ENCODE measurements around the gene FGGY. TPM values are rescaled to one million over a fixed set of nuclear protein-coding genes. Genes with fewer than 3 reads are reported as not detected.
"Not testable (repeated sequence)": the region's sequence is repeated elsewhere in the genome, so short reads cannot be mapped to it uniquely, and the experiment has no call there.

Gene FGGY
- total RNA-seq, 1 donor from 2014 or later = 16.4 TPM

DNA sequence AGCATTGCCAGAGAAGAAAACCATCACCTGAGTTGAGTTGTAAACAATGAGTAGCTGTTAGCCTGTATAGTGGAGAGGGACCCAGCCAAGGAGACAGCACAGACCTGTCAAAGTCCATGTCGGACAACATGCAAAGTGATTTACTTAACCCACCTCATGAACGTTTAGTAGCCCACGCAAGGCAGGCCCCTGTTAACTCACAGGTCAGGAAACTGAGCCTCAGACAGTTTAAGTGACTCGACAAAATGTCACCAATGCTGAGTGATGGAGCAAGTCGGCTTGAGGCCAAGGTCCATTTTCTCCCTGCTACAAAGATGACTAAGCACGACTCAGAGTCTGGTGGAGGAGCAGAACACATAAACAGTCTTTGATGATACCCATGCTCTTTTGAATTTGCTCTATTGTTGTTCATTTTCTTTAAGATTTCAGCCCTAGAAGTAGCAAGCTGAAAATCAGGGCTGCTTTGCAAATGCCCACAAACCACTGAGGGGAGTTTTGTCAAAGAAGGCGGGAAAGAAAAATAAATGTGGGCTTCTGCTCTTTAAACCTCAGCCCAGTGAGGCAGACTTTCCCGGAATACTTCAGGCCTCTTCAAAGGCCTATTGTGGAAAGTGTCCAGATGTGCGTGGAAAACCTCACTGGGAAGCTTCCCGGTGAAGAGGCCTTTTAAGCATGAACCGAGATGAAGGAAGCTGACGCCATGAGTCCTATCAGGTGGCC, 434.0 kb downstream of the FGGY start:
- Mint-ChIP-seq H3K36me3 (ENCODE audit: low read depth) (peaks cover 7% of the 10 kb centered on the region), H3K9me3 (peaks cover 13% of the 10 kb centered on the region), H3K4me3 (no peak overlapping the region), H3K4me1 (peaks cover 44% of the 10 kb centered on the region), H3K27ac (ENCODE audit: unreplicated experiment) (peak overlapping the region; percentile 68), H3K27me3 (ENCODE audit: low read depth) (no peaks in the 10 kb centered on the region)
- DNase-seq (ENCODE audit: low read depth, low spot score) = no peak
- TF ChIP-seq, protein P1, sequence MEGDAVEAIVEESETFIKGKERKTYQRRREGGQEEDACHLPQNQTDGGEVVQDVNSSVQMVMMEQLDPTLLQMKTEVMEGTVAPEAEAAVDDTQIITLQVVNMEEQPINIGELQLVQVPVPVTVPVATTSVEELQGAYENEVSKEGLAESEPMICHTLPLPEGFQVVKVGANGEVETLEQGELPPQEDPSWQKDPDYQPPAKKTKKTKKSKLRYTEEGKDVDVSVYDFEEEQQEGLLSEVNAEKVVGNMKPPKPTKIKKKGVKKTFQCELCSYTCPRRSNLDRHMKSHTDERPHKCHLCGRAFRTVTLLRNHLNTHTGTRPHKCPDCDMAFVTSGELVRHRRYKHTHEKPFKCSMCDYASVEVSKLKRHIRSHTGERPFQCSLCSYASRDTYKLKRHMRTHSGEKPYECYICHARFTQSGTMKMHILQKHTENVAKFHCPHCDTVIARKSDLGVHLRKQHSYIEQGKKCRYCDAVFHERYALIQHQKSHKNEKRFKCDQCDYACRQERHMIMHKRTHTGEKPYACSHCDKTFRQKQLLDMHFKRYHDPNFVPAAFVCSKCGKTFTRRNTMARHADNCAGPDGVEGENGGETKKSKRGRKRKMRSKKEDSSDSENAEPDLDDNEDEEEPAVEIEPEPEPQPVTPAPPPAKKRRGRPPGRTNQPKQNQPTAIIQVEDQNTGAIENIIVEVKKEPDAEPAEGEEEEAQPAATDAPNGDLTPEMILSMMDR (conservative IDR thresholded peaks at IDR 0.05) = no peak

DNA sequence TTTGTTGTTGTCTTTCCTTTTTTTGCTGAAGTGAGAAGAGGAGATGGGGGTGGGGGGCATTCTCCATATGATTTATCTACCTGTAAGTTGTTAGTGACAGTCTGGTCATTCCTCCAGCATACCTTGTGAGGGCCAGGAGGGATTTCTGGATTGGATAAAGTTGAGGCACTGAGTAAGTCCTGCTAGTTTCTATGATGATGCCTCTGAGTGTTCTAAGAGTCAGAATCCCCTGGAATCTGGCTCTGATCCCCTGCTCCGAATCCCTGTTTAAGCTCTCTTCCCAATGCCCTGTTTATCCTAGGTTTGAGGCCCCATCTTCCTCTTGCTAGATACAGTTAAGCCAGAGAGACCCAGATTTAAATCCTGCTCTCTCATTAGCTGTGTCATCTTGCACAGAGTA, 434.7 kb downstream of the FGGY start:
- TF ChIP-seq, protein P1 (conservative IDR thresholded peaks at IDR 0.05) = no peak
- peak overlapping the region; percentile 68 for H3K27ac Mint-ChIP-seq (ENCODE audit: unreplicated experiment)
- H3K9me3 Mint-ChIP-seq = peaks cover 19% of the 10 kb centered on the region
- H3K4me3 Mint-ChIP-seq = no peak overlapping the region
- H3K27me3 Mint-ChIP-seq (ENCODE audit: low read depth) = no peaks in the 10 kb centered on the region
- peaks cover 44% of the 10 kb centered on the region for H3K4me1 Mint-ChIP-seq
- DNase-seq (ENCODE audit: low read depth, low spot score) = no peak
- peaks cover 14% of the 10 kb centered on the region for H3K36me3 Mint-ChIP-seq (ENCODE audit: low read depth)

DNA sequence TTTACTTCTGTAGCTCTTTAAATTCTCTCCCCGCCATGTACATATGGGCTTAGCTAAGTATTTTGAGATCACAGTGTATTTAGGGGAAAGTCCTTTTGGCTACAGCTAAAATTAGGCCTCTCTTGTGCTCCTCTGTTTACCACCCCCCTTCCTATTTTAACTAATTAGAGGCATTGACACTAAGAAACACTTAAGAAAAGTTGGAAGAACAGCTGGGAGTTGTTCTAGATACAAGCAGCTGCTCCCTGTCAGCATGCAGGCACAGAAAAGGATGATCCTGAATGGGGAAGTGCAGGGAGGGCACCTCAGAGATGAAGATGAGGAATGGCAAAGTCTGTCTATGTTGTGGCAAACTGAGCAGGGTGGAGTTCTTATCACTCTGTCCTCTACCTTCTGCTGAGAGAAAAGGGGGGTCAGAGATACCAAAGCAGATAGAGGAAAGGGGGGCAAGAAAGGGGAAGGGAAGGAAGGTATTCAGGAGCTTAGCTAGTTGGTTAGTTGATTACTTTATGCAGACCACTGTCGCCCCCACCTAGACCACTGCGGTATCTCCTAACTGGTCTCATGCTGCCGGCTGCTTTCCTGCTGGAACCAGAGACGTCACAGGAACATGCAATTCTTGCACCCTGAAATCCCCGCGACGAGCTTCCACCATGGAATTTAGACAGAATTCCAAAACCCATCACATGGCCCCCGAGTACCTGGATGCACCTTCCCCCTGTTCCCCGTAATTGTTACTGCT, 435.5 kb downstream of the FGGY start:
- TF ChIP-seq, protein P1 (conservative IDR thresholded peaks at IDR 0.05) = no peak
- peak overlapping the region; percentile 90 for H3K27ac Mint-ChIP-seq (ENCODE audit: unreplicated experiment)
- H3K27me3 Mint-ChIP-seq (ENCODE audit: low read depth) = no peaks in the 10 kb centered on the region
- peaks cover 20% of the 10 kb centered on the region for H3K9me3 Mint-ChIP-seq
- H3K36me3 Mint-ChIP-seq (ENCODE audit: low read depth) = peaks cover 14% of the 10 kb centered on the region
- peaks cover 44% of the 10 kb centered on the region for H3K4me1 Mint-ChIP-seq
- DNase-seq (ENCODE audit: low read depth, low spot score) = no peak
- H3K4me3 Mint-ChIP-seq = no peak overlapping the region

DNA sequence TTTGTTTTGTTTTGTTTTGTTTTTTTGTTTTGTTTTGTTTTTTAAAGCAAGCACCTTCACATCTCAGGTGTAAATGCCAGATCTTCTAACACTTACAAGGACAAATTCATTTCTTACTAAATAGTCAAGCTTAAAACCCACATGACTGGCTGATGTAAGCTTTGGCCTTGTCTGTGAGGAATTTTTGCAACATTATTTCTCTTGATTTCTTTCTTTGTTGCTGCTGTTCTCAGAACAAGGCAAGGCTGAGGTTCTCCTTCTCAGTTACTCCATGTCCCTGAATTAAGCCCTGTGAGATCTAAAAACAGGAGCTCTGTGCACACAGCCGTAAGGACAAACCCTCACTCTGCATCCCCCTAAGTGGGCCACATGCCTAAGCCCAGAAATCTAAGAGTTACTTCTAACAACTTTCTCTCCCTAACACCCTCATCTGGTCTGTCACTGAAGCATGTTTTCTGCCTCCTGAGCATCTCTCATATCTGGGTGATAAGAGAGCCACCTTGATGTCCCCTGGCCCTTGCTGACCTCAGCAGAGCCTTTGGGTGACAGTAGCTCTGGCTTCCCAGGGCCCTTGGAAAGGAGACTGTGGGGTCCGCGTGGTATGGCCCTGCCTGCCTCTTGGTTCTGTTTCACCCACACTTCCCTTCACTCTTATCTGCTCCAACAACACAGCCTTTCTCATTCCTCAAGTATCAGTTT, 436.7 kb downstream of the FGGY start:
- TF ChIP-seq, protein P1 (conservative IDR thresholded peaks at IDR 0.05) = no peak
- no peak overlapping the region for H3K4me3 Mint-ChIP-seq
- peaks cover 20% of the 10 kb centered on the region for H3K9me3 Mint-ChIP-seq
- H3K36me3 Mint-ChIP-seq (ENCODE audit: low read depth) = peaks cover 21% of the 10 kb centered on the region
- peak overlapping the region; percentile 80 for H3K27ac Mint-ChIP-seq (ENCODE audit: unreplicated experiment)
- no peaks in the 10 kb centered on the region for H3K27me3 Mint-ChIP-seq (ENCODE audit: low read depth)
- H3K4me1 Mint-ChIP-seq = peaks cover 44% of the 10 kb centered on the region
- no peak for DNase-seq (ENCODE audit: low read depth, low spot score)

DNA sequence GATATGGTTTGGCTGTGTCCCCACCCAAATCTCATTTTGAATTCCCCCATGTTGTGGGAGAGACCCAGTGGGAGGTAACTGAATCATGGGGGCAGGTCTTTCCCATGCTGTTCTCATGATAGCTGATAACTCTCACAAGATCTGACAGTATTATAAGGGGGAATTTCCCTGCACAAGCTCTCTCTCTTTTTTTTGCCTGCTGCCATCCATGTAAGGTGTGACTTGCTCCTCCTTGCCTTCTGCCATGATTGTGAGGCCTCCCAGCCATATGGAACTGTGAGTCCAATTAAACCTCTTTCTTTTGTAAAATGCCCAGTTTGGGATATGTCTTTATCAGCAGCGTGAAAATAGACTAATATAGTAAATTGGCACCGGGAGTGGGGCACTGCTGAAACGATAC, 439.0 kb downstream of the FGGY start:
- not testable (repeated sequence) for H3K27me3 Mint-ChIP-seq (ENCODE audit: low read depth); H3K27ac Mint-ChIP-seq (ENCODE audit: unreplicated experiment); H3K4me3 Mint-ChIP-seq; DNase-seq (ENCODE audit: low read depth, low spot score)
- H3K36me3 Mint-ChIP-seq (ENCODE audit: low read depth) = peaks cover 17% of the 10 kb centered on the region
- peaks cover 14% of the 10 kb centered on the region for H3K9me3 Mint-ChIP-seq
- peaks cover 35% of the 10 kb centered on the region for H3K4me1 Mint-ChIP-seq

Measured in neural crest cell (in vitro differentiated cells).